Stimulated activated CD8-positive, alpha-beta memory T cell treated with anti-CD3 and anti-CD28 coated beads, Interleukin-2, amount 100 ng/mL, for 1 hour (primary cell): ENCODE results near the gene CDC42EP2.

Experiments
- DNase-seq, 2 donors: peaks; one replicate each; pipeline ENCODE4 v3.0.0-alpha.2; 2020; ENCODE audit warnings: low read depth in 2 of 2

CDC42EP2 gene

DNA sequence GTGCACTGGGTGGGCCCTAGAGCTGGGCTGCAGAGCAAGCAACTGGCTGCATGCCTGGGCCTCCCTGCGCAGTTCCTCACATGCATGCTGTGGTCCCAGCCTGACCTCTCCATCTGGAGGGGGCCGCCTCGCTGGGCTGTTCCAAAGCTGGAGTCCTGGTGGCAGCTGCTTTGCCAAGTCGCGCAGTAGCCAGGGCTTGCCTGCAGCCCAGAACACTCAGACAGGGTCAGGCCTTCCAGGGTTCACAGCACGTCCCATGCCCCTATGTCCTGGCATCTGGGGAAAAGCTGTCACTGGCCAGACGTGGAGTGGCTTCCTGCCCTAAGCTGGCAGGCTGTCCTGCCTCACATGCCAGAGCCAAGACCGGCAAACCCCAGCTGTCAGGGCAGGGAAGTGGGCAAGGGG lies 16.5 kb upstream of the CDC42EP2 start:
- DNase-seq, result no peak

- DNase-seq, result no peak
Measured at GRCh38 chr11:65298655-65299179, 15.9 kb upstream of the CDC42EP2 start.

DNA sequence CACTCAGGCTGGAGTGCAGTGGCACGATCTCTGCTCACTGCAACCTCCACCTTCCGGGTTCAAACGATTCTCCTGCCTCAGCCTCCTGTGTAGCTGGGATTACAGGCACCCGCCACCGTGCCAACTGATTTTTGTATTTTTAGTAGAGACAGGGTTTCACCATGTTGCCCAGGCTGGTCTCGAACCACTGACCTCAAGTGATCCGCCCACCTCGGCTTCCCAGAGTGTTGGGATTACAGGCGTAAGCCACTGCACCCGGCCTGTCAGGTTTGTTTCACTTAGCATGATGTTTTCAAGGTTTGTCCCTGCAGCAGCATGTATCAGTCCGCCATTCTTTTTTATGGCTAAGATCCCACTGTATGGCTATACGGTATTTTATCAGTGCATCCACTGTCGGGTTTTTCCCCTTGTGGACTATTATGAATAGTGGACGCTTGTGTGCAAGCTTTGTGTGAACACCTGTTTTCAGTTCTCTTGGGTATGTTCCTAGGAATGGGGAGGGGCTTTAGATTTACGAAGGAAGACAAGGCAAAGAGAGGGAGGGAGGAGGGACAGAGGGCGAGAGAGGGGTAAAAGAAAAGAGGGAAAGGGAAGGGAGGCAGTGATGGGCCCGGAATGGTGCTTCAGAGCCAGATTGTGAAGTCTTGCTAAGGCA lies 13.9 kb upstream of the CDC42EP2 start:
- DNase-seq, result no peak

DNA sequence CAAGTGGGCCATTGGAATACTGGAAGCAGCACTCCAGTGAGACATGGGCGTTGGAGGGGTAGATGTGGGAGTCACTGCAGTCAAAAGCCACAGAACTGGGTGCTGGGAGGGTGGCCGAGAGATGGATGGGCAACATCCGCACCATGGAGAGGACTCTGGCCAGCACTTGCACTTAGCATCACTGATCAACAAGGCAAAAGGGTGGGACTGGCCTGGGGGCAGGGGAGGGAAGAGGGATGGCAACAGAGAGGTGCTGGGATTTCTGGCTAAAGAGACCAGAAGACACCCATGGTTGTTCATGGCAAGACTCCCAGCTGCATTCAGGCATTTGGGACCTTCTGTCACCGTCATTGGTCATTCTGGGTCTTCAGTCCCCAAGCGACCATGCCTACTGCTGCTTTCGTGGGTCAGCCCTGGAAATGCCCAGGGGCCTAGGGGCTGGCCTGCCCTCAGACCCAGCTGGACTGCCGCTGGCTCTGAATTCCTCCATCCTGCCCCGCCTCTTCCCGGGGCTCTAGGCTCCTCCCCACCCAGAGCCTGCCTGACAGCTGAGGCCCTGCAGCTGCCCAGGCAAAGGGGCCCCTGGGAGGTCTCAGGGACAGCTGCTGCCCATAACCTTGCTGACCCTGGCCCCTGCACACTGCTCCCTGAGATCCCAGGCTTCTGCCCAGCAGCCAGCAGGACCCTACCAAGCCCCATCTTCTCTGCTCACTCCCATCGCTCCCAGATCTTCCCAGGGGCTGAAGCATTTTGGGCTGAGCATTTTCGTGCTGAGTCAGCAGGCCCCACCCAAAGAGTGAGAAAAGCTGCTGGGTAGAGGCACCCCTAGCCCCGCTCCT lies 13.0 kb upstream of the CDC42EP2 start:
- DNase-seq, result no peak

GRCh38 chr11:65303555-65303954 lies 11.1 kb upstream of the CDC42EP2 start:
- DNase-seq, result no peak

DNA sequence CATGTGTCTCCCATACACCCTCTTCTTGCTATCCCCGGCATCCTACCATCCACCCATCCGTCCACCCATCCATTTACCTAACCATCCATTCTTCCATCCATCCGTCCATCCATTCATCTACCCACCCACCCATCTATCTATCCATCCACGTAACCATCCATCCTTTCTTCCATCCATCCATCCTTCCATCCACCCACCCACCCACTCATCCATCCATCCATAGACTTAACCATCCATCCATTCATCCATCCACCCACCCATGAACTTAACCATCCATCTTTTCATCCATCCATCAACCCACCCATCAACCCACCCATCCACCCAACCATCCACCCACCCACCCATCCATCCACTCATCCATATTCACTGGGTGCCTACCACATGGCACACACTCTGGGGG lies 10.6 kb upstream of the CDC42EP2 start:
- no peak for DNase-seq

DNA sequence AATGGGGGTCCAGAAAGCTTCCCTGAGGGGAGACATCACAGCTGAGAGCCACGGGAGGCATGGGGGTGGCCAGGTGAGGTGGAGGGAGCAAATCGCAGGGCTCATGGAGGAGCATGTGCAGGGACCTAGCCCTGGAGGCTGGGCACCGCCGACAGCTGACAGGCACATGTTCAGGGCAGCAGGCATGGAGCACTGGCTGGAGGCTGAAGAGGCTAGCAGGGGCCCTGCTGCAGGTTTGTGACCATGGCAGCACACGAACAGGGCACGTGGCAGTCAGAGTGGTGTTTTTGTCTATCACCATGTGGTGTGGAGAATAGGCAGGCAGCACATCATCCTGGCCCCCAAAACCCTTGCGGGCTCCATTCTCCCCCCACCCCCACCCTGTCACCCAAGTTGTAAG lies 10.1 kb upstream of the CDC42EP2 start:
- DNase-seq, result no peak

- DNase-seq, result no peak
Measured at GRCh38 chr11:65305501-65306268, 9.0 kb upstream of the CDC42EP2 start.

DNA sequence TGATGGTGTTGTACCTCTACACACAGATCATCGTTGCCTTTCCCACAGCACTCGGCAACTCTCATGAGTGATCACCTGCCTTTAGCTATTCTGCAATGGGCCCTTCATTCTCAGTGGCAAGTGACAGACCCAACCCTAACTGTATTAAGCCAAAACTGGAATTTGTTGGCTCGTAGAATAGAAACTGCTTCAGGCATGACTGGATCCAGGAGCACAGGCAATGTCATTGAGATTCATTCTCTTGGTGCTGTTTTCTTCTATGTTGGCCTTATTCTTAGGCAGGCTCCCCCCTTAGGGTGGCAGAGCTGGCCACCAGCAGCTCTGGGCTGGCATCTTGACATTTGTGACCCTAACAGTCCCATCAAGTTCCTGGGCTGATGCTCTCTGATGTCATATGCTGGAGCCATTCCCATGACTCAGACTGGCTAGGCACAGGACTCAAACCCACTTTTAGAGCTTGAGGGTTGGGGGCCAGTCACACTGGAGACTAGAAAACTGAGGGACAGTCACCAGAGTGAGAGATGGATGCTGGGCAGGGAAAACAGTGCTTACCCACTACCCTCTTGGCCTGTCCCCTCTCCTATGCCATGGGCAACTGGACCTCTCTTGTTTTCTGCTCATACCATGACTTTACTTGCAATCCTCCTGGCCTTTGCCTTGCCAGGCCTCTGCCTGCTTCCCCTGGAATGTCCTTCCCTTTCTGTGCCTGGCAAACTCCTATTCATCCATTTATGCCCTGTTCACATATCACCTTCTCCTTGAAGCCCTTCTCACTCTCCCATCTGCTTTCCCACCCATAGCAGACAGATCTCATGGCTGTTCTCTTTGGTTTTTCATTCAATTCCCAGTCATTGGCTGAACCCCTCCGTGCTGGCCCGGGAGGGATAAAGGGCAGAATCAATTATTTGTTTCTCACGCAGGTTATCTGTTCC lies 7.1 kb upstream of the CDC42EP2 start:
- DNase-seq, result no peak

DNA sequence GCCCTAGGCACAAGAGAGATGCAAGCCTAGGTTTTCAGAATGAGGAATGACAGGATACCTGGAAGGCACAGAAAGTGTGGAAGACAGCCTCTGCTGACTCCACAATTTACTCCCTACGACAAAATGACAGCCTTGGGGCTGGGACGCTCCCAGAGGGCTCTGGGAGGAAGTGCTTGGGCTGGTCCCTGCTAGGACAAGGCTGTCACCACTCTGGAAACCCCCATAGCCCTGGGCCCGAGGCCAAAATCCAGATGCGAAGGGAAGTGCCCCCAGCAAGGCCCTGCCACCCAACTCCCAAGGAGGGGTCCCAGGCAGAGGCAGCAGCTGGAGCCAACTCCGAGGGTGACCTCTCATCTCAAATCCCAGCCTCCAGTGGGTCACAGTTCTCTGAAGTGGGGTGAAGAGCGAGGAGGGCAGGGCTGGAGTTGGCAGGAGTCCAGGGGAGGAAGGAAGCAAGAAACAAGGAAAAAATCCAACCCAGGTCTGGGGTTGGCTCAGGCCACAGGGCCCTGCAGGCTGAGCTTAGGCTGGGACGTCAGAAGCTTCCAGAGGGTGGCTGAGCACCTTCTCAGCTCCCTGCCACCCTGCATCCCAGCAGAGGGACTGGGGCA lies 6.3 kb upstream of the CDC42EP2 start:
- no peak for DNase-seq

DNA sequence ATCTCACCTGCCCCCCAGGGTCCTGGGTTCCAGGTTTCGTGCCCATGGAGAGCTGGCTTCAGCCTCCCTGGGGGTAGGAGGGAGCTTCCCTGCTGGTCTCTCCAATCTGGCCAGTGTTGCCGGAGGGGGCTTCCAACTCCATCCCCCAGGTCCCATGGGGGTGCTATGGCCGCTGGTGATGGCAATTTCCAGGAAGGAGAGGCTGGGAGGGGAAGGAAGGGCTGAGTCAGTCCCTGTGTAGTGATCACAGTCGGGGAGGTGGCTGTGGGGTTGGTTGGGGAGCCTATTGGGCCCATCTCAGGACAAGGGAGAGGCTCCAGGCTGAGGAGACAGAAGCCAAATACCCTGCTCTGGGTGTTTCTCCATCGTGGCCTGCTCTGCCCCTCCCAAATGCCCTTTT lies 5.7 kb upstream of the CDC42EP2 start:
- no peak for DNase-seq

- no peak for DNase-seq
Measured at GRCh38 chr11:65310215-65310614, 4.5 kb upstream of the CDC42EP2 start.

GRCh38 chr11:65310736-65311135 lies 3.9 kb upstream of the CDC42EP2 start:
- DNase-seq, result no peak

- DNase-seq, result no peak
Measured at GRCh38 chr11:65311170-65311678, 3.4 kb upstream of the CDC42EP2 start.

DNA sequence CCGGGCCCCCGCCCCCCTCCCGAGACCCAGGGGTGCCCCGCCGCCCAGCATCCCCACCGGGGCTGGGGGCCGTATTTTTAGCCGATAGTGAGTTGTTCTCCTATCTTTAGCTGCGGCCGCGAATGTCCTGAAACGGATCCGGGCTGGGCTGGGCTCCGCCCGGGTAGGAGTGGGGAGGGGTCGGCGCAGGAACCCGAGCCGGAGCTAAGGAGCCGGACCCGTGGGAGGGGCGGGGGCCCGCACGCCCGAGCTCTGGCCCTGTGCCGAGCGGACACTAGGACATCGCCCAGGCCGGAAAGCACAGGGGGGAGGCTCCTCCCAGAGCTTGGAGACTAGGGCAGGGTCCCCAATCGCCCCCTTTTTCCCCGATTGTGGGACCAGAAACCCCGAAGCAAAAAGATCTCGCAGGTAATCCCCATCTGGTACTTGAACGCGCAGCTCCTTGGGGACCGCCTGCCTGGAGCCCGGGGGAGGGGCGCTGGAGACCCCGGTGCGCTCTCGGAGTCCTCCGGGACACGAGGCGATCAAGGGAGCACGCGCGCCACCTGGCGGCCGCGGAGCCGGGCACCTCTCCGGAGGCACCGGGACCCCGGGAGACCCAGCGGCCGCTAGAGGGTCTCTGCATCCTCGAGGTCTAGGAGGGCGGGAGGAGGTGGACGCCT lies 669 bp downstream of the CDC42EP2 start:
- DNase-seq, result peak; percentile 58 to 74

DNA sequence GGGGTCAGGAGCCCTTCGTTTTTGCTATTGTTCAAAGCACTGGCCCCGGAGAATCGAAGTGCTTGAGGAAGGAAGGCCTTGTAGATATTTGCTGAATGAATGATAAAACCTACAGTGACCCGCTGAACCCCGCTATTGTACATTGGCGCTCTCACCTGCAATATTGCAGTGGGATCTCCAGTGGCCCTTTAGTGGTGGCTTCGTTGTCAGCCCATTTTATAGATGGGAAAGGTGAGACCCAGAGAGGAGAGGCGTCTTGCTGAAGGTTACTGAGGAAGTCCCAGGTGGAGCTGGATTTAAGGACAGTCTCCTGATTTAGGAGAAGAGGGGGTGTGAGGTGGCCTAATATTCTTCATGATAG lies 1.2 kb downstream of the CDC42EP2 start:
- DNase-seq, result no peak

DNA sequence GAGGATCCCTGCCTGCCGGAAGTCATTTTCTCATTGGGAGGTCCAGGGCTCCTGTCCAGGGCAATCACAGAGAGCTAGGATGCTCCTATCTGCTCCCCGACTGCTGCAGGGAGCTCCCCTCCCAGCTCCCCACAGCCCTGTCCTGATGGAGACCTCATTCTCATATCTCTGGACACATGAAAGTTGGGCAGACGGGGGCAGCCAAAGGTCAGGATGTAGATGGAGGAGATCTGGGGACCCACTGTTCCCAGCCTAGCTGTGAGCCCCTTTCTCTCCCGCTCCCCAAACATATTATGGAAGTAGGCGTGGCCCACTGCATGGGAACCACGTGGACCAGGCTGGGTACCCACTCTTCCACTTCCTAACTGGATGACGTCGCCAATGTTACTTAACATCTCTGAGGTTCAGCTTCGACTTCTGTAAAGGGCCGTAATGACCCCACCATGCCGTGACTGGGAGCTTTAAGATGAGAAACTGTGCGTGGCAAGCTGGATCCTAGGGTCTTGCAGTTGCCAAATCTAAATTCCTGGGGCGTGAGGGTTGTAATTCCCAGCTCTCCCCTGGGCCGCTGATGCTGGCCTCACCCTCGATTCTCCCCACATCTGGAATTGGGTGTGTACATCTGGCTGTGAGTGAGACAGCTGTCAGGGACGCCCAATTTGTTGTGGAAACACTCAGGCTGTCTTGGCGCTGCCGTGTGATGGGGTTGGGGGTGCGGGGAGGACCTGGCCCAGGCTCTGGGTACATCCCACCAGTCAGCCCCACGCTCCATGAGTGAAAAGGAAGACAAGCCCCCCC lies 1.8 kb downstream of the CDC42EP2 start:
- DNase-seq, result no peak

DNA sequence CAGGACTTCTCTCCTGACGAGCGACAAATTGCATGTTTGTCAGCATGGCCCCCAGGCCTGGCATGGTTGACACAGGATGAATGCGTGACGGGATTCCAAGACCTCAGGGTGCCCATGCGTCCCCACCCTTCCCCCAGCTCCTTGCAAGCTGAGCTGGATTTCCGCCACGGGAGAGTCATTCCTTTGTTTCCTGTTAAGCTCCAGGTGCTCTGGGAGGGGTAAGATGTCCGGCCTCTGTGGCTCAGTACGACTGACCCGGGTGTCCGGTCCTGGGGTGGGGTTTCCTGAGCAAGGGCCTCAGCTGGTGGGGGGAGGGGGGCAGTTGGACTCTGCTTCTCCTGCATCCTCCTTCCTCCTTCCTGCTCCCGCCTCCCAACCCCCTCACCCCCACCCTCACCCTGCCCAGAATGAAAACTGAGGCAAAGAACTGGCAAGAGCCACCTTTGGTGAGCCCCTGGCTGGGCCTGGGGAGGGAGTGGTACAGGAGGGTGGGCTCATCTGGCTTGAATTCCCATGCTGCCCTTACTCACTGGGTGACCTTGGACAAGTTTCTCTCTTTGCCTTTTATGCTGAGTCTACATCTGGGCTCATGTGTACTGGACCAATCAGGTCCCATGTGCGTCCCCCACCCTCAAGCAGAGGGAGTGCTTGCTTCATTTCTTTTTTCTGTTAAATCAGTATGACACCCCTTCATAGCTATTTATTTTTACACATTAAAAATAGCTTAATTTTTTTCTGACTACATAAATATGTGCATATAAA lies 2.5 kb downstream of the CDC42EP2 start:
- no peak for DNase-seq
